ENCODE measurements around the gene DDX21.

- no peak for TF ChIP-seq POLR2AphosphoS5 (IDR thresholded peaks at IDR 0.05; ENCODE audit: borderline replicate concordance, low read depth, low read length)
- no peak for TF ChIP-seq EZH2 (IDR thresholded peaks at IDR 0.05)
These were observed 1.7 kb downstream of the DDX21 start for GRCh38 chr10:68957654-68958053.
